ENCODE data around the gene LMO7.
"Not testable (repeated sequence)": the region's sequence is repeated elsewhere in the genome, so short reads cannot be mapped to it uniquely, and the experiment has no call there.

The LMO7 gene

DNA sequence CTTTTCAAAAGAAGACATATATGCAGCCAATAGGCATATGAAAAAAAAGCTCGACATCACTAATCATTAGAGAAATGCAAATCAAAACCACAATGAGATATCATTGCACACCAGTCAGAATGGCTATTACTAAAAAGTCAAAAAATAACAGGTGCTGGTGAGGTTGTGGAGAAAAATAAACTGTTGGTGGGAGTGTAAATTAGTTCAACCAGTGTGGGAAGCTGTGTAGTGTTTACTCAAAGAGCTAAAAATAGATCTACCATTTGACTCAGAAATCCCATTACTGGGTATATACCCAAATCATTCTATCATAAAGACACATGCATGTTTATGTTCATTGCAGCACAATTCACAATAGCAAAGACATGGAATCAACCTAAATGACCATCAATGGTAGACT is 106.9 kb downstream of the LMO7 start:
- not testable (repeated sequence) for DNase-seq (ENCODE audit: low spot score)

GRCh38 chr13:75744127-75744526 is 108.0 kb downstream of the LMO7 start:
- DNase-seq (ENCODE audit: low spot score) = no peak

DNA sequence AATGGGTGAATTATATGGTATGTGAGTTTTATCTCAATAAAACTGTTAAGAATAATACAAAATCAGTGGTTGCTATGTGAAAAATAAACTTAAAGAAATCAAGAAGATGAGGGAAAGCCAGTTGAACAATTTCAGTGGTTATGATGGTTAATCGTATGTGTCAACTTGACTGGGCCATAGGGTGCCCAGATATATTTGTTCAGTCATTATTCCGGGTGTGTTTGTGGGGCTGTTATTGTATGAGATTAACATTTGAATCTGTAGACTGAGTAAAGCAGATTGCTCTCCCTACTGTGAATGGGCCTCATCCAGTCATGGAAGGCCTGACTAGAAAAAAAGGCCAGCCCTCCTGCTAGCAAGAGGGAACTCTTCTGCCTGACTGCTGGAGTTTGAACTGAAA is 109.3 kb downstream of the LMO7 start:
- DNase-seq (ENCODE audit: low spot score) = no peak

DNA sequence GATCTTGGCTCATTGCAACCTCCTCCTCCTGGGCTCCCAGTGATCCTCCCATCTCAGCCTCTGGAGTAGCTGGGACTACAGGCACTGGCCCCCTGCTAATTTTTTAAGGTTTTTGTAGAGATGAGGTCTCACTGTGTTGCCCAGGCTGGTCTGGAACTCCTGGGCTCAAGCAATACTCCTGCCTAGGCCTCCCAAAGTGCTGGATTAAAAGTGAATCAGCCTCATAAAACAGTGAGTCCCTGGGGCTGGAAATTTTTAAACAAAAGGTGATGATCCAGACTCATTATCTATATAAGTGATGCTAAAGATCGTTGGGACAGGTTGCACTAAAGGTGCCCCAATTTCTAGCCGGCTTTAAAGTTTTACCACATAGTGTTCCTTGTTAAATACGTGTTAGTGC is 112.7 kb downstream of the LMO7 start:
- DNase-seq (ENCODE audit: low spot score) = no peak

DNA sequence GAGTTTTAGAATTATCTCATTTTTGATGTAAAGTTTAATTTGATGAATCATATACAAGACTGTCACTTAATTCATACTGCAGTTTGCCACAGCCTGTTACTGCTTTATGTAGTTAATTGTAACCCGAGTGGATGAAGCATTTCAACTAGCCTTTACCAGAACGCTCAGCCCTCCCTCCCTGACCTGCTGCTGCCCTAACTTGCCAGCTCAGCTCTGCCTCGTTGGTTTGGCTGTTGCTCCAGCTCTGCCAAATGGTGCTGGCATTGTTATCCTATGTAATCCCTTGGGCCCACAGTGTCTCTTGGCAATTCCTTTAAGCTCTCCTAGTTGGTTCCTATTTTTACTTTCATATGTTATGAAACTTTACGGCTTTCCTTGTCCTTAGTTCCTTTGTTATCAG is 113.3 kb downstream of the LMO7 start:
- DNase-seq (ENCODE audit: low spot score) = no peak

DNA sequence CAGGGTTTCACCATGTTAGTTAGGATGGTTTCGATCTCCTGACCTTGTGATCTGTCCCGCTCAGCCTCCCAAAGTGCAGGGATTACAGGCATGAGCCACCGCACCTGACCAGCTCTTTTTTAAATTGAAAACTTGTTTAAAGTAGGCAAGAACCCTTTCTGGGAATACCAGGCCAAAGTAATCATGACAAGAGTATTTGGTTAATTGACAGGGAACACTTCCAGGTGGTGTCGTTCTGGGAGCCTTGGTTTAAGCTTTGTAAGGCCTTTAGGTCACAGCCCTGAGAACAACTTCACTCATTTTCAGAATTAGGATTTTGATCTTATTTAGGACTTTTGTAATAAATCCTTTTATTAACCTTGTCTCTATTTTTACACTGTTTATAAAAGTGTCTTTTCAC is 115.2 kb downstream of the LMO7 start:
- DNase-seq (ENCODE audit: low spot score) = no peak

DNA sequence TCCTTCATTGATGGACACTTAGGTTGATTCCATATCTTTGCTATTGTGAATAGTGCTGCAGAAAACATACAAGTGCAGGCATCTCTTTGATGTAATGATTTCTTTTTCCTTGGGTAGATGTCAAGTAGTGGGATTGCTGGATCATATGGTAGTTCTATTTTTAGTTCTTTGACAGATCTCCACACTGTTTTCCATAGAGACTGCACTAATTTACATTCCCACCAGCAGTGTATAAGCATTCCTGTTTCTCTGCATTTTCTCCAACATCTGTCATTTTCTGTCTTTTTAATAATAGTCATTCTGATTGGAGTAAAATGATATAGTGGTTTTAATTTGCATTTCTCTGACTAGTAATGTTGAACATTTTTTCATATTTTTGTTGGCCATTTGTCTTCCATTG is 116.7 kb downstream of the LMO7 start:
- DNase-seq (ENCODE audit: low spot score) = no peak

GRCh38 chr13:75754936-75755335 is 118.8 kb downstream of the LMO7 start:
- DNase-seq (ENCODE audit: low spot score) = no peak

GRCh38 chr13:75757336-75757735 is 121.2 kb downstream of the LMO7 start:
- no peak for DNase-seq (ENCODE audit: low spot score)

- no peak for DNase-seq (ENCODE audit: low spot score)
Observed at GRCh38 chr13:75759531-75759930, 123.4 kb downstream of the LMO7 start.

- peak; percentile 94 for DNase-seq (ENCODE audit: low spot score)
Observed at GRCh38 chr13:75760131-75761021, 124.2 kb downstream of the LMO7 start.

- DNase-seq (ENCODE audit: low spot score) = no peak
Observed at GRCh38 chr13:75761369-75761768, 125.2 kb downstream of the LMO7 start.

DNA sequence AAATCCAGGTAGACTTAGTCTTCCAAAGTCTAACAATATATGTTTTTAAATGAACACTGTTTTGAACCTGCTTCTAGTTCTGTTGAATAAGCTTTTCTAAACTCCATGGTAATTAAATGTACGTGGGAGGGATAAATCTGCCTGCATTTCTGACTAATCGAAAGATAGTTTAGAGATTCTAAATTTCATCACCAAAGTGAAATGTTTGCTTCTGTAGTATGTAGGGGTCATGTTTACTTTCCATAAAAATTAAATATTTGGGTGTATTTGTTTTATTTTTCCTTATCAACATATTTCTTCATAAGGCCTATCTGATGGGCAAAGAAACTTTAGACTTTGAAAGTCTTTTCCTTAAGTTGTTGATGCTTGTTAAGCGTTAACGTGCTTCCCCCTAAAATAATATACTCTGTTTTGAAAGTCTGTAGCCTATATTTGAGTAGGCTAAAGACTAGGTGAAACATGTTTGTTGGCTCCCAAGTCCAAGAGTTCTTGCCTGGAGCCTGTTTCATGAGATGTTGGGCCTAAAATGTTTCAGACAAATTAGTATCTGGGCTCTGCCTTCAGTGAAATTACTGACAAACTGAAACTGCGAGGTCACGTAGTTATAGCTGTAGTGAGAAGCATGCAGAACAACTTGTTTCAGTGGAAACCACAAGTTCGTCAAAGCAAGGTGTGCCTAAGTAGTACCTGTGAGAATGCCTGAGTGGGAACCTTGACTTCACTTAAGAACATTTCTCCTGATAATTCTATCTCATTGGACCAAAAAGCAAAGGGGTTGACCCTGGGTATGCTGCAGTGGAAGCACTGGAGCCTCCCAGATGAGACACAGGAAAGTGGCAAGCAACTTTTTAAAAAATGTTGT is 126.2 kb downstream of the LMO7 start:
- DNase-seq (ENCODE audit: low spot score) = peak; percentile 31

DNA sequence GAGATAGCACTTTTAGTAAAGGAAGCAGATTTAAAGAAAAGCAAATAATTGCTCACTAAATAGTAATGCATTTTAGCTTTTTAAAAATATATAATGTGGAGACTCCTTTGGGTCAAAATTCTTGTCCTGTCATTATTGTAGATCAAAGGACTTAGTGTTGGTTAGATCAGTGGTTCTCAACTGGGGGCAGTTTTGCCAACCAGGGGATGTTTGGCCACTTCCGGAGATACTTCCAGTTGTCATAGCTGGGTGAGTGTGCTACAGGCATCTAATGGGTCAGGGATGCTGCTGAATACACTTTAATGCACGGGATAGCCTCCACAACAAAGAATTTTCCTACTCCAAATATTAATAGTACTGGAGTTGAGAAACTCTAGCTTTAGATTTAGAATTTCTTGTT is 126.8 kb downstream of the LMO7 start:
- peak; percentile 25 for DNase-seq (ENCODE audit: low spot score)

GRCh38 chr13:75763512-75763911 is 127.4 kb downstream of the LMO7 start:
- no peak for DNase-seq (ENCODE audit: low spot score)

DNA sequence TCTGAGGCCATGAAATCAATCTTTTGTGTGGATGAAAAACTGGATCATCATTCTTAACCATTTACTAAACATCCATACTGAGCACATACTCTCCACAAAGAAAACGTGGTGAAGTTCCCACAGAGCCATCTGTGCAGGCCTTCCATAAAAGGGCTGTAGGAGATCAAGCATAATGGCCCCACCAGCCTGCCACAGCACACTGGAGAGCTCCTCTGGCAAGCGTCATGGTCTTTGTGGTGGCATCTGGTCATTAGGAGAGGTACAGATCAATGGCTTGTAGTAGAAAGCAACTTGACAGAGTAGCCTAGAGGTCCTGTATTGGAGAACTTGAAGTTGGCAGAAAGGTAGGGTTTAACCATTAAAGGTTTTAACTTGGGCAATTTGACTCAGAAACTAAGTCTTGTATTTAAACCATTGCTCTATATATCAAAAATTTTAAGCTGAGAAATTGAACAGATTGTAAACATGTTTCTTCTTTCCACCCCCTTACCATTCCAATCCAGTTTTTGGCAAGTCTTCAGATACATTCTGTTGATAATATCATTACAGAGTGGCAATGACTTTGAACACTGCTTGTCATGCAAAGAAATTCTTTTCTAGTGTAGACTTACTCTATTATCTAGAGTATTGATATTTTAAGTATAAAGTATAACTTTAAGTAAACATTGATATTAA is 128.3 kb downstream of the LMO7 start:
- DNase-seq (ENCODE audit: low spot score) = no peak

- no peak for DNase-seq (ENCODE audit: low spot score)
Observed at GRCh38 chr13:75764926-75765310, 128.8 kb downstream of the LMO7 start.

GRCh38 chr13:75766636-75767035 is 130.5 kb downstream of the LMO7 start:
- no peak for DNase-seq (ENCODE audit: low spot score)

GRCh38 chr13:75769141-75769905 is 133.2 kb downstream of the LMO7 start:
- DNase-seq (ENCODE audit: low spot score) = no peak

DNA sequence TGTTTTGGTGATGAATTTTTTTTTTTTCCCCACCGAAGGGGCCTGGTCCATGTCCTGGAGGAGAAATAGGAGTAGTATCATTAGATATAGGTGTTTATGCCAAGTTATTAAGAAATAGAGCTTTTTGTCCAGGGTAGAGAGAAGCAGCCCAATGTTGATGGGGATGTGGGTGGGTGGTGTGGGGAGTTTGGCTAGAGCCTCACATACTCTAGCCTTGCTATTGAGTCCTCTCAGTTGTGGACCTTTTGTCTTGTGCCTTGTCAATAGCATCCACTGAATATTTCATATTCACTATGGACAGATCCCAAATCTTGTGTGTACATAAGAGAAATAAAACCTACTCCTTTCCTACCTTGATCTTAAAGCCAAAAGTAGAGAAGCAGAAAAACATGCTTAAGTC is 134.0 kb downstream of the LMO7 start:
- no peak for DNase-seq (ENCODE audit: low spot score)

DNA sequence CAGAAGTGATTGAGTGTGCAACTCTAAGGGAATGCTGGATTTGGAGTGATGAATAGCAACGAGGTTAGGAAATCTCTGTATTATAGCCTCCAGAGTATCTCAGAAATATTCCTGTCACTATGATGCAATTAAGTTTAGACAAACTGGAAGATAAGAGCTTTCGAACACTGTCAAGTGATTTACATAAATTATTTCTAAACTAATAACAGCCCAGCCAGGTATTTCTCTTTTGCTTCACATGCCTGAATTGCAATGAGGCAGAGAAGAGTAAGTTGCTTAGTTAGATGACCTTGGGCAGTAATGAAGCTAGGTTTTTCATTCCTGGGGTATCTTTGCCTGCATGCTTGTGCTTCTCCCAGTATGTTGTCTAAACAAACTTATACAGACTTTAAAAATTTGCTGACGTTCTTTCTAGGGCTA is 134.5 kb downstream of the LMO7 start:
- DNase-seq (ENCODE audit: low spot score) = no peak

- DNase-seq (ENCODE audit: low spot score) = no peak
Observed at GRCh38 chr13:75771226-75771625, 135.1 kb downstream of the LMO7 start.
